ENCODE data around the gene SRSF2. TPM values are rescaled to one million over a fixed set of nuclear protein-coding genes. Genes with fewer than 3 reads are reported as not detected.

Gene SRSF2
- total and polyA plus RNA-seq, 11 donors = 67.0 to 155 (median 79.5) TPM

- H3K36me3 ChIP-seq = peaks cover 0 to 92% (median 66%) of the 10 kb centered on the region in 9 donors
- intact Hi-C loops (cut with DNase I) = loop anchor here in 1 of 10 donors (5.0 kb wide), 1 partner anchor 54 kb away; the partner anchor contains the start of genes JMJD6 and METTL23
- whole genome bisulfite sequencing, 4 donors = 81 to 88% (median 82%) methylated on average over 12 of the region's 12 CpGs
- no peaks in the 10 kb centered on the region for H3K4me1 ChIP-seq
- DNase-seq = no peak
- no peak overlapping the region for H3K4me3 ChIP-seq
- ATAC-seq = peak in 1 of 4 donors; percentile 36
- no peak overlapping the region for H3K27ac ChIP-seq
- no peaks in the 10 kb centered on the region for H3K9me3 ChIP-seq
- TF ChIP-seq POLR2A (IDR thresholded peaks at IDR 0.05) (no peak), CTCF (IDR thresholded peaks at IDR 0.05) (peak in 1 of 12 donors; percentile 10)
- no peaks in the 10 kb centered on the region for H3K27me3 ChIP-seq
These were observed 44.2 kb upstream of the SRSF2 start for GRCh38 chr17:76781056-76781982.

GRCh38 chr17:76775021-76775600 is 38.0 kb upstream of the SRSF2 start:
- WGBS, 4 donors = 78 to 86% (median 81%) methylated on average over 10 of the region's 10 CpGs
- ATAC-seq (no peak), DNase-seq (no peak)
- no peak overlapping the region for H3K4me3 ChIP-seq
- no peak for TF ChIP-seq POLR2A (IDR thresholded peaks at IDR 0.05)
- TF ChIP-seq CTCF (IDR thresholded peaks at IDR 0.05) = no peak
- H3K27me3 ChIP-seq = no peaks in the 10 kb centered on the region
- intact Hi-C loops (cut with DNase I) = no loop called here
- peaks cover 0 to 11% (median 6%) of the 10 kb centered on the region in 12 donors for H3K4me1 ChIP-seq
- no peak overlapping the region for H3K27ac ChIP-seq
- H3K36me3 ChIP-seq = peaks cover 0 to 95% (median 80%) of the 10 kb centered on the region in 9 donors
- no peaks in the 10 kb centered on the region for H3K9me3 ChIP-seq

- DNase-seq = peak in 1 of 5 donors; percentile 38
- intact Hi-C loops (cut with DNase I) = no loop called here
These were observed 35.9 kb upstream of the SRSF2 start for GRCh38 chr17:76772842-76773525.

More at GRCh38 chr17:76772842-76773525, 35.9 kb upstream of the SRSF2 start:
- Histone ChIP-seq H3K4me3 (peak overlapping the region in 1 of 12 donors; percentile 21), H3K27me3 (no peaks in the 10 kb centered on the region), H3K27ac (peak overlapping the region in 4 of 12 donors; percentile 17 to 64 (median 53)), H3K9me3 (no peaks in the 10 kb centered on the region), H3K4me1 (peaks cover 0 to 11% (median 6%) of the 10 kb centered on the region in 12 donors), H3K36me3 (peaks cover 0 to 95% (median 74%) of the 10 kb centered on the region in 9 donors)
- 35 to 41% (median 38%) methylated on average over 6 of the region's 6 CpGs for WGBS, 4 donors
- ATAC-seq = peak in 3 of 4 donors; percentile 83 to 89 (median 85)
- TF ChIP-seq POLR2A (IDR thresholded peaks at IDR 0.05) (no peak), CTCF (IDR thresholded peaks at IDR 0.05) (no peak)
